Spleen (tissue), 7 donors: ENCODE data around the gene ADGRB2.

Experiments
- CTCF ChIP-seq, 11 experiments: fragments of 200-600 bp in 7 of 11; fragments of 450-650 bp in 4 of 11; sonication (generic) in 4 of 11; IDR thresholded peaks in 8 of 11; conservative IDR thresholded peaks in 3 of 11; 1 replicate in 7 of 11; 2 replicates in 4 of 11; pipeline versions ENCODE4 v1.4.0 to v1.8.0; 2016 to 2021; ENCODE audit warnings: antibody characterized with exemption in 11 of 11, inconsistent platforms in 4 of 11, mild to moderate bottlenecking in 1 of 11
- POLR2A ChIP-seq, 3 donors: fragments of 450-650 bp; IDR thresholded peaks; one replicate each; pipeline ENCODE4 v1.5.1; 2017; ENCODE audit warnings: antibody characterized with exemption in 3 of 3, mild to moderate bottlenecking in 1 of 3
- donor health status: DM: no; HTN: no; CAD: no; lungs with moderate emphysema.
- donor health status: DM: no; HTN: no; CAD: no.
- donor health status: DM: no; HTN: no; CAD: no.

DNA sequence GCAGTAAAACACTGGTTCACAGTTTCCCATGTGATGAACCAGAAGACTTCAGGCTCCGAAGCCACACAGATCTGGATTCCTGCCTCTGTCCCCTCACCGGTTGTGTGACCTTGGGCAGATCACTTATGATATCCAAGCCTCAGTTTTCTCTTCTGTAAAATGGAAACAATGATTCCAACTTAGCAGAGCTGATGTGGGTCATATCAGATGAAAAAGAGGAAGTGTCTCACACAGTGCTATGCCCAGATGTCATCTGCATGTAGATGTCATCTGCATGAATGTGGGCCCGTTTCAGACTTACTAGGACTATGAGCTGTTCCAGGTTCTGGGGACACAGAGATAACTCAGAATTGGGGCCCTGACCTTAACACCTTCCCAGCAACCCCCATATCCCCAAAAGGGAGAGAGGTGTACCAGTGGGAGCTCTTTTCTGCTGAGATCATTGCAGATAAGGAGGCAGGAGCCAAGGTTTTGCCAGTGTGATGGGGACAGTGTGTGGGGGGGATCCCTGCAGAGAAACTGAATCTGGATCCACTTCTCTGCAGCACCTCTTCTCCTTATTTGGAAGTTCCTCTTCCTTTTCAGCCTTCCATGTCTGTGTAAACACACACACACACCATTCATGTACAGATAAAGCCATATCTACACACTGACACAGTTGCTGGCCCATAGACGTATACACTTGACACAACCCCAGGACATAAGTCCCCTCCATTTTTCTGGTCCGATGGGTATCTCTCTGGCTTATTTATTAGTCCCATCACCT is 5.0 kb upstream of the ADGRB2 start:
- TF ChIP-seq POLR2A (IDR thresholded peaks at IDR 0.05): no peak
- no peak for TF ChIP-seq CTCF (IDR thresholded peaks at IDR 0.05 in 8 of 11, conservative IDR thresholded peaks at IDR 0.05 in 3 of 11)
